HEK293T (cell line): Measurements from ENCODE around the gene TEKT2.

ENCODE experiments used
- CTCF ChIA-PET: fragments of 350-600 bp; formaldehyde crosslinking; extraction: SDS; loops from one replicate; lab custom pipeline; 2021; ENCODE audit warnings: antibody characterized with exemption, inconsistent platforms; lab: Yijun Ruan, JAX
- POLR2A ChIA-PET: fragments of 350-600 bp; formaldehyde crosslinking; extraction: SDS; loops from one replicate; lab custom pipeline; 2020; ENCODE audit warnings: antibody characterized with exemption, inconsistent platforms; lab: Yijun Ruan, JAX
- DNase-seq: peaks from one replicate; pipeline ENCODE4 v3.0.0; 2012; ENCODE audit warnings: mixed read lengths; ENCODE audit errors: extremely low spot score
- ARNT ChIP-seq: fragments of 450-650 bp; IDR thresholded peaks from 2 replicates; pipeline ENCODE4 v1.6.1; 2017; ENCODE audit warnings: mild to moderate bottlenecking
- BHLHE40 ChIP-seq: fragments of 450-650 bp; IDR thresholded peaks from 2 replicates; pipeline ENCODE4 v1.6.1; 2016; ENCODE audit warnings: mild to moderate bottlenecking, moderate library complexity, borderline replicate concordance
- CTBP1 ChIP-seq: fragments of 450-650 bp; IDR thresholded peaks from 2 replicates; pipeline ENCODE4 v1.6.1; 2016; ENCODE audit warnings: borderline replicate concordance
- ELF4 ChIP-seq: fragments of 450-650 bp; IDR thresholded peaks from 2 replicates; pipeline ENCODE4 v1.6.1; 2017; ENCODE audit warnings: antibody characterized with exemption
- FOXA1 ChIP-seq: fragments of 450-650 bp; IDR thresholded peaks from 2 replicates; pipeline ENCODE4 v1.6.1; 2016; ENCODE audit warnings: mild to moderate bottlenecking
- FOXK2 ChIP-seq: fragments of 450-650 bp; IDR thresholded peaks from 2 replicates; pipeline ENCODE4 v1.6.1; 2016; ENCODE audit warnings: mild to moderate bottlenecking
- FOXM1 ChIP-seq: fragments of 450-650 bp; IDR thresholded peaks from 2 replicates; pipeline ENCODE4 v1.6.1; 2017; ENCODE audit warnings: mild to moderate bottlenecking, borderline replicate concordance
- HDGF ChIP-seq: fragments of 450-650 bp; IDR thresholded peaks from 2 replicates; pipeline ENCODE4 v1.6.1; 2017; ENCODE audit warnings: antibody characterized with exemption, borderline replicate concordance
- L3MBTL2 ChIP-seq: fragments of 450-650 bp; conservative IDR thresholded peaks from 2 replicates; pipeline ENCODE4 v1.6.1; 2016; ENCODE audit warnings: mild to moderate bottlenecking
- LEF1 ChIP-seq: fragments of 450-650 bp; IDR thresholded peaks from 2 replicates; pipeline ENCODE4 v1.6.1; 2017; ENCODE audit warnings: mild to moderate bottlenecking, borderline replicate concordance
- NFRKB ChIP-seq: fragments of 450-650 bp; IDR thresholded peaks from 2 replicates; pipeline ENCODE4 v1.6.1; 2016; ENCODE audit warnings: mild to moderate bottlenecking, moderate library complexity
- SP1 ChIP-seq: fragments of 450-650 bp; IDR thresholded peaks from 2 replicates; pipeline ENCODE4 v1.6.1; 2017
- SUZ12 ChIP-seq: fragments of 450-650 bp; IDR thresholded peaks from 2 replicates; pipeline ENCODE4 v1.6.1; 2016; ENCODE audit warnings: mild to moderate bottlenecking
- TARDBP ChIP-seq: fragments of 450-650 bp; IDR thresholded peaks from 2 replicates; pipeline ENCODE4 v1.6.1; 2016
- ZNF384 ChIP-seq: fragments of 450-650 bp; IDR thresholded peaks from 2 replicates; pipeline ENCODE4 v1.6.1; 2016
- TF ChIP-seq, protein P1 (sequence below): fragments of 450-650 bp; IDR thresholded peaks from 2 replicates; pipeline ENCODE4 v1.6.1; 2016

The TEKT2 gene

DNA sequence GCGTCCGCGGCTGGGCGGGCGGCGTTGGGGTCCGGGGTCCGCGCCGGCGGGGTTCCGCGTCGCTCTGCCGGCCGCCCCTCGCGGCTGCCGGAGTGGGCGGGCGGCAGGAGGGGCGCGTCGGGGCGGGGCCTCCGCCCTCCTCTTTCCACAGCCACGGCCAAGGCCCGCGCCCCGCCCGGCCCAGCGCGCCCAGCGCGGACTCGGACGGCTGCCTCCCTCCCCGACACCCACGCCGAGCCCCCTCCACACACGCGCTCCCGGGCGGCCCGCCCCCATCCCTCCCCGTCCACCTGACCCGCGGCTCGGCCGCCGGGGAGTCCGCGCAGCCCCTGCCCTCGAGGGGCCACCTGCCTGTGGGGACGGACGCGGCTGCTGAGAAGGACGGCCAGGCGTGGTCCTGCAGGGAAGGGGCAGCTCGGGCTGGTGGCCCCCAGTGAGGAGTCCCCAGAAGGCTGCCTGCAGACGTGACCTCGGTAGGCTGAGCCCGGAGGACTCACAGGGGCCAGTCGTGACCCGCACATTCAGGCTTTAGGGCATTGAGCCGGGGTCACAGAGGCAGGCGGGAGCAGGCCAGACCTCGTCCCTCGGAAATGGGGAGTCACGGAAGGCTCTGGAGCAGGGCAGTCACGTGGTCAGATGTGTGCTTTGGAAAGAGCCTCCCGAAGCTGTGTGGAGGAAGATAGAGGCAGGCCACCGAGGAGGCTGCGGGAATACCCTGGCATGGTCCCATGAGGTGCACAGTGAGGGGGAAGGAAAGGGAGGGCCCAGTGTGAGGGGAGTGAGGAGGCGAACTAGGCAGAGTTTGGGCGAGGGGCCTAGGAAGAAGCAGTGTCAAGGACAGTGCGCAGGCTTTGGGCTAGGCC is 41.5 kb downstream of the TEKT2 start, which contains the start of gene COL8A2:
COL8A2 (minus strand) TSS at position 94 of the 863 bp plus-strand sequence. CDS start 24,980 bp downstream, outside the sequence.
- ChIA-PET POLR2A (no interaction called here), CTCF (no interaction called here)
- TF ChIP-seq ARNT (no peak), FOXA1 (no peak), LEF1 (no peak)
- no peak for DNase-seq

GRCh38 chr1:36126005-36126716 is 42.3 kb downstream of the TEKT2 start:
- ChIA-PET CTCF (no interaction called here), POLR2A (no interaction called here)
- DNase-seq, result no peak
- TF ChIP-seq NFRKB (no peak), L3MBTL2 (no peak), FOXK2 (no peak), TARDBP (no peak), HDGF (no peak), BHLHE40 (no peak)
- TF ChIP-seq, protein P1, sequence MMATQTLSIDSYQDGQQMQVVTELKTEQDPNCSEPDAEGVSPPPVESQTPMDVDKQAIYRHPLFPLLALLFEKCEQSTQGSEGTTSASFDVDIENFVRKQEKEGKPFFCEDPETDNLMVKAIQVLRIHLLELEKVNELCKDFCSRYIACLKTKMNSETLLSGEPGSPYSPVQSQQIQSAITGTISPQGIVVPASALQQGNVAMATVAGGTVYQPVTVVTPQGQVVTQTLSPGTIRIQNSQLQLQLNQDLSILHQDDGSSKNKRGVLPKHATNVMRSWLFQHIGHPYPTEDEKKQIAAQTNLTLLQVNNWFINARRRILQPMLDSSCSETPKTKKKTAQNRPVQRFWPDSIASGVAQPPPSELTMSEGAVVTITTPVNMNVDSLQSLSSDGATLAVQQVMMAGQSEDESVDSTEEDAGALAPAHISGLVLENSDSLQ, result no peak

DNA sequence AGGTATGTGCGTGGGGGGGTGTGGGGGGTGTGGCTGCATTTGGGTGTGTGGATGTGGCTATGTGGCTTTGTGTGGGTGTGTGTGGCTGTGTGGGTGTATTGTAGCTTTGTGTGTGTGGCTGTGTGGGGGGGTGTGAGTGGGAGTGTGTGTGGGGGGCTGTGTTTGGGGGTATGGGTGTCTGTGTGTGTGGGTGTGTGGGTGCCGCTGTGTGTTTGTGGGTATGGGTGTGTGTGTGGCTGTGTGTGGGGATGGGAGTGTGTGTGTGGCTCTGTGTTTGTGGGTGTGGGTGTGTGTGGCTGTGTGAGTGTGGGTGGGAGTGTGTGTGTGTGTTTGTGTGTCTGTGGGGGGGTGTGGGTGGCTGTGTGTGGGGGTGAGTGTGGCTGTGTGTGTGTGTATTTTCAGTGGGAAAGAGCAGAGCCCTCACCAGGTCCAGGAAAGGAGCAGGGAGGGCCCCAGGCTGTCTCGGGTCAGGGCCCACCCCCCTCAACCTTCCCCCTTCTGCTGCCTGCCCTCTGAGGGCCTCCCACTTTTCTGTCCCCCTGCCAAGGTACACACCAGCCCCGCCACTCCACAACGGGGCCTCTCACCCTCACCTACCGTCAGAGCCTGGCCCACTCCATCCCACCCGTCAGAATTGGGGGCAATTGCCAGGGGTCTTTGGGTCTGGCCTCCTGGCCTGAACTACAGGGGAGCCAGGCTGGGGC is 43.1 kb downstream of the TEKT2 start:
- TF ChIP-seq SP1 (no peak), SUZ12 (no peak), FOXK2 (no peak), CTBP1 (no peak), ZNF384 (no peak), FOXM1 (no peak), HDGF (no peak), L3MBTL2 (no peak), NFRKB (no peak), ARNT (no peak), LEF1 (no peak), FOXA1 (no peak), ELF4 (no peak), TARDBP (no peak)
- DNase-seq, result no peak
- ChIA-PET POLR2A (interaction anchor here (1.1 kb wide), 1 partner anchor 12 kb away, joined by 3 read pairs; no protein-coding TSS in a partner anchor), CTCF (no interaction called here)

DNA sequence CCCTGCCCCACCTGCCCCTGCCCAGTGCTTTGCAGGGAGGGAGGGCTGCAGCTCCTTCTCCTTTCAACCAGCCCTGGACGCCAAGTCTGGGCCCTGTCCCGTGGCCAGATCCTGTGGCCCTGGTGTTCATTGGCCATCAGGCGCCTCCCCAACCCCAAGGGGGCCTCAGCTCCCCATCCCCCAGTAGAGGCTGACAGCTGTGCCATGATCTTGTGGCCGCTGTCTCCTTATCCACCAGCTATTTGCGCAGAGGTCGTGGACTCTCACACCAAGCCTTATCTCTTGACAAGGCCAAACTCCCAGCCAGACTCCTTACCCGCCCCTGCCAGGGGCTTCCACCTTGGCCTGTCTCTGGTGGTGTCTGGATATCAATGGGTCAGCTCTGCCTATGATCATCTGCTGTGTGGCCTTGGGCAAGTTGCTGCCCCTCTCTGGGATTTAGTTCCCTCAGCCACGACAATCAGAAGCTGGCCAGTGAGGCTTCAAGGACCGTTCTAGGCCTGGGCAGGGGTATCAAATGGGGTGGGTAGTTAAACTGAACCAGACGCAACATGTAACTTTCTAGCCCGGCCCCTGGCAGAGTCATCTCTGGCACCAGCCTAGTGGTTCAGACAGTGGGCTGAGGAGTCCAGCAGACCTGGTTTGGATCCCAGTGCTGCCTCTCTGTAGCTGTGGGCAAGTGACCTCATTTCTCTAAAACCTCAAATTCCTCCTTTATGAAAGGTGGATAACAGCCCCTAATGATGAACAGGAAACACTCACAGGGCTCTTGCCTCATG is 44.4 kb downstream of the TEKT2 start:
- CTCF ChIA-PET, result interaction anchor here (0.5 to 0.7 kb wide), 2 partner anchors 24 to 33 kb away, joined by 3 to 4 read pairs; no protein-coding TSS in a partner anchor
- DNase-seq, result no peak
- TF ChIP-seq HDGF, result no peak
- TF ChIP-seq ARNT, result no peak
- no peak for TF ChIP-seq FOXK2
- no peak for TF ChIP-seq ZNF384
- TF ChIP-seq L3MBTL2, result no peak
- TF ChIP-seq BHLHE40, result no peak
- TF ChIP-seq, protein P1, result no peak
- no peak for TF ChIP-seq FOXA1
- no peak for TF ChIP-seq CTBP1
- TF ChIP-seq FOXM1, result no peak
- no peak for TF ChIP-seq TARDBP
- TF ChIP-seq SUZ12, result no peak
- TF ChIP-seq NFRKB, result no peak
- TF ChIP-seq SP1, result no peak
- no peak for TF ChIP-seq LEF1
- TF ChIP-seq ELF4, result no peak
- POLR2A ChIA-PET, result interaction anchor here (0.9 to 1.1 kb wide), 3 partner anchors 11 to 197 kb away, joined by 3 read pairs; partner anchors contain the start of gene AGO3

DNA sequence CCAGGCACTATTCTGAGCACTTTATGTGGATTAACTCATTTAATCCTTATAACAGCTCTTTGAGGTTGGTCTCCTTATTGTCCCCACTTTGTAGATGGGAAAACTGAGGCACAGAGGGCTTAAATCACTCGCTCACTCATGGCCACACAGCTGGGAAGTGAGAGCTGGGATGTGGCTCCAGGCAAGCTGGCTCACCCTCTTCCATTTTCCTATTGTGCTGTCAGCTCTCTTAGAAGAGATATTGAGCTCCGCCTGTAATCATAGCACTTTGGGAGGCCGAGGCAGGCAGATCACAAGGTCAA is 45.0 kb downstream of the TEKT2 start:
- CTCF ChIA-PET, result interaction anchor here (0.7 kb wide), 1 partner anchor 24 kb away, joined by 3 read pairs; no protein-coding TSS in a partner anchor

More for the DNA sequence above, 45.0 kb downstream of the TEKT2 start:
- no peak for DNase-seq
- POLR2A ChIA-PET, result interaction anchor here (1.1 kb wide), 1 partner anchor 198 kb away, joined by 3 read pairs; the partner anchor contains the start of gene AGO3
- TF ChIP-seq L3MBTL2, result no peak
- no peak for TF ChIP-seq HDGF
- TF ChIP-seq CTBP1, result no peak
- TF ChIP-seq TARDBP, result no peak
- no peak for TF ChIP-seq BHLHE40
